H4 (cell line): Measurements from ENCODE around the gene SPRED2. TPM values are rescaled to one million over a fixed set of nuclear protein-coding genes. Genes with fewer than 3 reads are reported as not detected.

Experiments
- DNase-seq: peaks from one replicate; pipeline ENCODE4 v3.0.0-alpha.2; 2015; ENCODE audit warnings: low spot score
- total RNA-seq: library from RNA; depleted of rRNA; stranded (reverse); fragments of >200 nt; shearing (Covaris generic); gene quantifications from 2 replicates; pipeline ENCODE4 v1.2.3, GENCODE V29; 2014

The SPRED2 gene
- total RNA-seq, 1 experiment from 2014 or later = 8.6 TPM

- no peak for DNase-seq
These were observed 45.4 kb downstream of the SPRED2 start for GRCh38 chr2:65386989-65387388.

- DNase-seq = no peak
These were observed 46.1 kb downstream of the SPRED2 start for GRCh38 chr2:65386344-65386743.

GRCh38 chr2:65383541-65384488 is 48.6 kb downstream of the SPRED2 start:
- no peak for DNase-seq

- DNase-seq = peak; percentile 92
These were observed 49.5 kb downstream of the SPRED2 start for GRCh38 chr2:65382776-65383357.

GRCh38 chr2:65382323-65382722 is 50.1 kb downstream of the SPRED2 start:
- no peak for DNase-seq

- no peak for DNase-seq
These were observed 50.8 kb downstream of the SPRED2 start for GRCh38 chr2:65381607-65382051.

- no peak for DNase-seq
These were observed 52.1 kb downstream of the SPRED2 start for GRCh38 chr2:65380255-65380654.

GRCh38 chr2:65379721-65380171 is 52.7 kb downstream of the SPRED2 start:
- no peak for DNase-seq

GRCh38 chr2:65379223-65379622 is 53.2 kb downstream of the SPRED2 start:
- no peak for DNase-seq

- no peak for DNase-seq
These were observed 54.1 kb downstream of the SPRED2 start for GRCh38 chr2:65378290-65378689.

- peak; percentile 88 for DNase-seq
These were observed 54.7 kb downstream of the SPRED2 start for GRCh38 chr2:65377556-65378192.

- DNase-seq = no peak
These were observed 56.7 kb downstream of the SPRED2 start for GRCh38 chr2:65375723-65376122.

- DNase-seq = no peak
These were observed 57.4 kb downstream of the SPRED2 start for GRCh38 chr2:65374999-65375398.

GRCh38 chr2:65374575-65374974 is 57.8 kb downstream of the SPRED2 start:
- no peak for DNase-seq

- no peak for DNase-seq
These were observed 59.0 kb downstream of the SPRED2 start for GRCh38 chr2:65373365-65373918.

- DNase-seq = no peak
These were observed 59.8 kb downstream of the SPRED2 start for GRCh38 chr2:65372619-65373018.

GRCh38 chr2:65371074-65371434 is 61.3 kb downstream of the SPRED2 start:
- DNase-seq = no peak

- peak; percentile 39 for DNase-seq
These were observed 61.9 kb downstream of the SPRED2 start for GRCh38 chr2:65370387-65371073.

- no peak for DNase-seq
These were observed 62.4 kb downstream of the SPRED2 start for GRCh38 chr2:65369980-65370379.

- no peak for DNase-seq
These were observed 62.8 kb downstream of the SPRED2 start for GRCh38 chr2:65369574-65369973.

- no peak for DNase-seq
These were observed 63.9 kb downstream of the SPRED2 start for GRCh38 chr2:65368468-65368867.

GRCh38 chr2:65367524-65367923 is 64.9 kb downstream of the SPRED2 start:
- DNase-seq = peak; percentile 94
